GM12864 (cell line): ENCODE data around the gene GPAM.

Experiments used
- DNase-seq: peaks from one replicate; pipeline ENCODE4 v3.0.0-alpha.2; 2011; ENCODE audit warnings: low read depth
- H3K4me3 ChIP-seq: 2 replicates; pipeline ENCODE4 v1.5.1; 2011; ENCODE audit warnings: mild to moderate bottlenecking, low read depth, low read length, control low read depth
- TF ChIP-seq, protein P1 (sequence below): IDR thresholded peaks from 2 replicates; pipeline ENCODE4 v1.5.1; 2011; ENCODE audit warnings: low read depth, mild to moderate bottlenecking, moderate library complexity, low read length, control low read depth, inconsistent platforms; ENCODE audit errors: missing control alignments

GPAM gene

DNA sequence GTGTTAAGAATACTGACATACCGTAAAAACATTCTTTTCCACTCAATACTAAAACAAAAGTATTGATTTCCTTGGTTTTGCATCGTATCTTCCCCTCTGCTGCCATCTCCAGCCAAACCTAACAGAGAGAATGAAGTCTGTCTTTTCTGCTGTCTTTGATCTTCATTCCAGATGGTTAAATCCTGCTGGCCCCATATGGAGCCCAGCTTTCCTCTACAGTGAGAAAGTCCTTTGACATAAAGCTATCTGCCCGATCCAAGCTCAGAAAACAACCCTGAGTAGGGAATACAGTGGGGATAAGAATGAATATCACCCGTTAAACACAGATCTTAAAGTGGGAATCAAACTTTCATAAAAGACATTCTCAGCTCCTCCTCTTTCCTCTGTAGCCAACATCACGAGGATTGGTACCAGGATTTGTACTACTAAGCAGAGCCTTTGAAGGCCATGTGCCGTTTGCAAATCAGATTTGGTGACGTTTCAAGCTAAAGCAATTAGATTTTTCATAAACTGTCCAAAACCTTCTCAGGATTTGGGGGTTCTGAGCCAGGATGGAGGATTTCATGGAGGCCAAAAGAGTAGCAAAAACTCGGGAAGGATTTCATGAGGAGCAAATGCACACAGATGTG lies 30.8 kb upstream of the GPAM start:
- DNase-seq, result no peak
- TF ChIP-seq, protein P1, sequence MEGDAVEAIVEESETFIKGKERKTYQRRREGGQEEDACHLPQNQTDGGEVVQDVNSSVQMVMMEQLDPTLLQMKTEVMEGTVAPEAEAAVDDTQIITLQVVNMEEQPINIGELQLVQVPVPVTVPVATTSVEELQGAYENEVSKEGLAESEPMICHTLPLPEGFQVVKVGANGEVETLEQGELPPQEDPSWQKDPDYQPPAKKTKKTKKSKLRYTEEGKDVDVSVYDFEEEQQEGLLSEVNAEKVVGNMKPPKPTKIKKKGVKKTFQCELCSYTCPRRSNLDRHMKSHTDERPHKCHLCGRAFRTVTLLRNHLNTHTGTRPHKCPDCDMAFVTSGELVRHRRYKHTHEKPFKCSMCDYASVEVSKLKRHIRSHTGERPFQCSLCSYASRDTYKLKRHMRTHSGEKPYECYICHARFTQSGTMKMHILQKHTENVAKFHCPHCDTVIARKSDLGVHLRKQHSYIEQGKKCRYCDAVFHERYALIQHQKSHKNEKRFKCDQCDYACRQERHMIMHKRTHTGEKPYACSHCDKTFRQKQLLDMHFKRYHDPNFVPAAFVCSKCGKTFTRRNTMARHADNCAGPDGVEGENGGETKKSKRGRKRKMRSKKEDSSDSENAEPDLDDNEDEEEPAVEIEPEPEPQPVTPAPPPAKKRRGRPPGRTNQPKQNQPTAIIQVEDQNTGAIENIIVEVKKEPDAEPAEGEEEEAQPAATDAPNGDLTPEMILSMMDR, result no peak
- H3K4me3 ChIP-seq, result no peak overlapping the region

DNA sequence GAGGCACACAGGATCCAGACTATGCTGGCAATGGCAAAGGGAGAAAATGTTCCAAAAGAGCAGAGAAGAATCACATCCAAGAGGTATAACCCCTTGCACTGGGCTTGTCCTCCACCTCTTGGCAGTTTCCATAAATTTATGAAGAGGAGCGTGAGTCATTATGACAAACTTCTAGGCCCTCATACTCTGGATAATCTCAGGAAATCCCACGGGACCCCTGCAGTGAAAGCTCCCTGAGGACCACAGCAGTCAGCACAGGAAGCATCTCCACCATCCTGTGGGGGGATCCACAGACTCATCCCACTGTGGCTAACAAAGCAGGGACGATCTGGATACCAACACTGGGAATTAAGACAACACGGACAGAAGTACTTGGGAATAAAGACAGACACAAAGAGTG lies 30.3 kb upstream of the GPAM start:
- TF ChIP-seq, protein P1, result no peak
- no peak for DNase-seq
- no peak overlapping the region for H3K4me3 ChIP-seq

DNA sequence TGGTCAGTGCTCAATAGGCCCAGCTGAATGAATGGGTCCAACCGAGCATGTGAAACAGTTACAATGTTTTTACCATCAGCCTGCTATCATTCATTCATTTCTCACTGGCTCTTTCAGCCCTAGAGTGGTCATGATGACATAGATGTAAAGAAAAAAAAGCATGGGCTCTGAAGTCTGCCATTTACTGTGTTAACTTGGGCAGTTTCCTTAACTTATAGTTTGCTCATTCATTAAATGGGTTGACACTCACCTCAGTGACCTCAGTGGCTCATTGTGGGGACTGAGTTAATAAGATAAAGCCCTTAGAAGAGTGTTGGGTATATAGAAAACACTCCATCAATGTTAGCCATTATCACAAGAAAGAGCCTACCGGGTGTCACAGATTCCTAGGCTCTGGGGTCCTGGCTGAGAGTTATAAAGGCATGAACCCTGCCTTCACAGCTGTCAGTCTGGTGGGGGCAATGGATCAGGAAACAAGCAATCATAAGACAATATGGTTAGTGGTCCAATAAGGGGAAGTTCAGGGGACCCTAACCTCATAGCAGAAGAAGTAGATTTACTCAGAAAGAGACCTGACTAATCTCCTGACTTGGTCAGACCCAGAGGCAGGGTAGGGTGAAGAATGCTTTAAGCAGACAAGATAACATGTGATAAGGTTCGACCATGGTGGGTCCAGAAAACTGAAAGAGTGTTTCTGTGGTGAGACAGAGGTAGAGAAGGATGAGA lies 29.7 kb upstream of the GPAM start:
- TF ChIP-seq, protein P1, result no peak
- DNase-seq, result no peak
- H3K4me3 ChIP-seq, result no peak overlapping the region

DNA sequence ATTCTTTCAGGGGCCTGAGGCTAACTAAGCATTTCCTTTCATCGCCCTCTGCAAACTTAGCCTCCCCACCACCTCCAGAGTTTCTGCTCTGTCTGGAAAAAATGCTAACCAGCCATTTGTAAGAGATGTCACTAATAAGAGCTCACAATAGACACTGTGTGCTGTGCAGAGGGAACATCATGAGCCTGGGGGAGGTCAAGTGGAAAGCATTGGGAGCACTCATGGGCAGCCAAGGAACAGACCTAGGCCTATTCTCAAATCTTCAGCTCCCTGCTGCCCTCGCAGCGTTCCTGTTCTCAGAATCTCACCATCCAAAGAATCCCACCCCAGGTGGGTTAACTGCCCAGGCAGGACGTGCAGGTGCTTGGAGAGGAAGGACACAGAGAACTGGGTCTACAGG lies 27.1 kb upstream of the GPAM start:
- no peak for DNase-seq
- TF ChIP-seq, protein P1, result no peak
- H3K4me3 ChIP-seq, result no peak overlapping the region

DNA sequence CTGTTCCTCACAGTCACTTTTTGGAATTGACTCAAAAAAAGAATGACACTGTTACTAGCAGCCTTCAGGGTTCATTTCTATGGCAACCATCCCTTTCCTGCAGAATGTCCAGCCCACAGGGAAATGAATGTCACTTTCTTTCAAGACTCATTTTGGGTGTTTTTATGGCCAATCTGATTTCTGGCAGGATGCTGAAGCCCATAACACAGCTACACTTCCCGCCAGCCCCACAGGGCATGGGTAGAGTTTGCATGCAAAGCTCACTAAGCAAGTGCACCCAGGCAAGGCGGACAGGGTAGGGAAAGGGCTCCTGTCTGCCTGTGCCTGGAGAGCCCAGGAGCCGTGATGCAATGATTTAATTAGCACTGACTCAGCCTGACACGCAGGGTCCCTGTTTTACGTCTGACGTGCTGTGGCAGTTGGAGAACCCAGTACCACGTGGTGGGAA lies 26.1 kb upstream of the GPAM start:
- no peak for DNase-seq
- H3K4me3 ChIP-seq, result no peak overlapping the region
- TF ChIP-seq, protein P1, result no peak

DNA sequence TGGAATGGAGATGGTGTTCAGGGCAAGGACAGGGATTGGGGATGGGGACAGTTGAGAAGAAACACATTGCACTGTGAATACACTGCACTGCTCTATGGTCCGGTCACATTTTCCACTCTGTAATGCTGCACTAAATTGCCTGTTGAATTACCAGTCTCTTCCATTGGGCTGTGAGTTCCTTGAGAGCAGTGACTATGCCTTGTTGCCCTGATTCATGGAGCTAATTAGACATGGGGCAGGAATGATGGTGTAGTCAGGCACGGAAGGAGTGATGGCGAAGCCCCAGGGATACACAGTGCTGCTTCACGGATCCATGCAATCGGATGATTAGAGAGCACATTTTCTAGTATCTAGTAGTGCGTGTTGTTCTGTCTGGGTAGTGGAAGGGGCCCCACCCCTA lies 25.4 kb upstream of the GPAM start:
- DNase-seq, result no peak
- H3K4me3 ChIP-seq, result no peak overlapping the region
- TF ChIP-seq, protein P1, result no peak

DNA sequence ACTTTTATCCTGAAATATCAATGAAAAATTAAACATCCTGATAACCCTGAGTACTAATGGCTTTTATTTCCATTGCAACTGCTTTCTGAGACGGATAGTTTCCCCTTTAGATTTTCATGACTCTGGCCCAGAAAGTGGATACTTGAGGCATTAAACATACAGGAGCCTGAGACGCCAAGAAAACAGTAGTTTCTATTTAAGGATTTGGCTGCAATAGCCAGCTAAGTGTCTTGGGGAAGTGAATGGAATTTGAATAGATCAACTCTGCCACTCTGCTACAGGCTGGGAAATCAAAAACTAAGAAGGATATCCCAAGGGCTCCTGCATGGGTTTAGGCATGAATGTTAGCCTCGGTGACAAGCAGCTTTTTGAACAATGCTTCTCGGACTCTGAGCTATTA lies 24.7 kb upstream of the GPAM start:
- TF ChIP-seq, protein P1, result no peak
- no peak for DNase-seq
- no peak overlapping the region for H3K4me3 ChIP-seq
